HG03575 (cell line): ENCODE measurements around the gene RFT1.
"Not testable (repeated sequence)": the region's sequence is repeated elsewhere in the genome, so short reads cannot be mapped to it uniquely, and the experiment has no call there.

Experiments
- ATAC-seq: cut with Tn5 transposase; IDR thresholded peaks from one replicate; pipeline ENCODE4 v1.9.1; 2021; ENCODE audit not compliant: unreplicated experiment, insufficient number of reproducible peaks, low FRiP score; ENCODE audit errors: extremely low read depth

The RFT1 gene

GRCh38 chr3:53151465-53151864 lies 21.2 kb upstream of the RFT1 start:
- ATAC-seq = no peak

GRCh38 chr3:53151086-53151438 lies 20.8 kb upstream of the RFT1 start:
- not testable (repeated sequence) for ATAC-seq

GRCh38 chr3:53150247-53151085 lies 20.2 kb upstream of the RFT1 start:
- no peak for ATAC-seq

- no peak for ATAC-seq
Observed at GRCh38 chr3:53149699-53150098, 19.5 kb upstream of the RFT1 start.

GRCh38 chr3:53149006-53149690 lies 18.9 kb upstream of the RFT1 start:
- ATAC-seq = no peak

GRCh38 chr3:53147903-53148400 lies 17.7 kb upstream of the RFT1 start:
- ATAC-seq = no peak

GRCh38 chr3:53147151-53147902 lies 17.1 kb upstream of the RFT1 start:
- no peak for ATAC-seq

- ATAC-seq = no peak
Observed at GRCh38 chr3:53146319-53146891, 16.2 kb upstream of the RFT1 start.

GRCh38 chr3:53145713-53146080 lies 15.5 kb upstream of the RFT1 start:
- ATAC-seq = no peak

GRCh38 chr3:53144862-53145712 lies 14.9 kb upstream of the RFT1 start:
- ATAC-seq = no peak

- no peak for ATAC-seq
Observed at GRCh38 chr3:53144446-53144845, 14.2 kb upstream of the RFT1 start.

- ATAC-seq = no peak
Observed at GRCh38 chr3:53142986-53143385, 12.8 kb upstream of the RFT1 start.

- no peak for ATAC-seq
Observed at GRCh38 chr3:53140847-53141845, 10.9 kb upstream of the RFT1 start.

GRCh38 chr3:53139906-53140846 lies 9.9 kb upstream of the RFT1 start:
- ATAC-seq = no peak

- ATAC-seq = no peak
Observed at GRCh38 chr3:53137835-53138446, 7.7 kb upstream of the RFT1 start.

- ATAC-seq = no peak
Observed at GRCh38 chr3:53137221-53137620, 7.0 kb upstream of the RFT1 start.
